SJSA1 (cell line): Measurements from ENCODE around the gene KIF5B. TPM values are rescaled to one million over a fixed set of nuclear protein-coding genes. Genes with fewer than 3 reads are reported as not detected.
"Not testable (repeated sequence)": the region's sequence is repeated elsewhere in the genome, so short reads cannot be mapped to it uniquely, and the experiment has no call there.

ENCODE experiments used
- DNase-seq, 2 experiments: peaks; one replicate each; pipeline ENCODE4 v3.0.0-alpha.2; 2015 to 2020; ENCODE audit warnings: low spot score in 2 of 2, low read depth in 1 of 2
- H3K27ac ChIP-seq: fragments of 250-450 bp; sonication (Bioruptor Pico); 2 replicates; pipeline ENCODE4 v1.5.1; 2020; ENCODE audit warnings: mild to moderate bottlenecking, moderate library complexity
- H3K27me3 ChIP-seq: fragments of 250-450 bp; sonication (Bioruptor Pico); replicated peaks from 2 replicates; pipeline ENCODE4 v1.5.1; 2020; ENCODE audit warnings: mild to moderate bottlenecking, moderate library complexity
- H3K36me3 ChIP-seq: fragments of 250-450 bp; sonication (Bioruptor Pico); 2 replicates; pipeline ENCODE4 v1.5.1; 2020; ENCODE audit warnings: mild to moderate bottlenecking
- H3K4me1 ChIP-seq: fragments of 250-450 bp; sonication (Bioruptor Pico); replicated peaks from 2 replicates; pipeline ENCODE4 v1.6.1; 2021; ENCODE audit warnings: mild to moderate bottlenecking
- H3K4me3 ChIP-seq: fragments of 250-450 bp; sonication (Bioruptor Pico); 2 replicates; pipeline ENCODE4 v1.5.1; 2020; ENCODE audit warnings: mild to moderate bottlenecking
- H3K9me3 ChIP-seq: fragments of 250-450 bp; sonication (Bioruptor Pico); replicated peaks from 2 replicates; pipeline ENCODE4 v1.5.1; 2020; ENCODE audit warnings: mild to moderate bottlenecking
- total RNA-seq: library from RNA; depleted of rRNA; stranded (reverse); fragments of >200 nt; shearing (Covaris generic); gene quantifications from 2 replicates; pipeline ENCODE4 v1.2.3, GENCODE V29; 2014

KIF5B gene
- total RNA-seq, 1 experiment from 2014 or later, result 314 TPM

DNA sequence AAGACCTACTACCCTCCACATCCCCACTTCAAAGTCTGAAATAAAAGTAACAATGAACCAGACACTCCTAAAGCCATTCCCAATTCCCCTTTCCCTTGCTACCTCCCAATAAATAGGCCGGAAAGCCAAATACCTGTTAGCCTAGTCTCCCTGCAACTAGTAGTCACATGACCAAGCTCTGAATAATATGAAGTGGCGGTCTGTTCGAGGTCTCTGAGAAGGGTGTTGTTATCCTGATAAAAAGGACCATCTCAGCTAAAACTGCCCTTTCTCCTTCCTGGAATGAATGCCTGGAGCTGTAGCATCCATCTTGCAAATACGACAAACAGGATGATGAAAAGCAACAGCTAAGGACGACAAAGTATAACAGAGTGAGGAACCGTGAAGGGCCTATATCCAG is 6.0 kb downstream of the KIF5B start:
- no peak for DNase-seq
- peaks cover 77% of the 10 kb centered on the region for H3K36me3 ChIP-seq

DNA sequence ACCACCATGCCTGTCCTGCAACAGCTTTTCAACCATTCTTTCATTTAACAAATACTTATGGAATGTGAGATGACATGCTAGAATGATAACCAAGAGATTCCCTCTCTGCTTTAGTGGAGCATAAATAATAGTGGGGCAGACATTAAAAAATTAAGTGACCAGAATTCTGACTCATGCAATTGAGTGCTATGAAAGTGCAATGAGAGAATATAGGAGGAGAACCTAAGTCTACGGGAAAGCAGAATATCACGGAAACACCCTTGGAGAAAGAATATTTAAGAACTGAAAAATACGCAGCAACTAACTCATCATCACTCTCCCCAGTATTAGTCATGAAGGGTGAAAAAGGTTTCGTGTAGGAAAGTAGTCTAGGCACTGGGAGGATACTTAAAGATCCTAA is 7.1 kb downstream of the KIF5B start:
- Histone ChIP-seq H3K27me3 (no peaks in the 10 kb centered on the region), H3K4me3 (no peak overlapping the region), H3K36me3 (peaks cover 77% of the 10 kb centered on the region), H3K27ac (no peak overlapping the region), H3K4me1 (peaks cover 15% of the 10 kb centered on the region; the same call in 1 of the 2 replicates), H3K9me3 (no peaks in the 10 kb centered on the region)
- no peak for DNase-seq

More for the DNA sequence above, 6.0 kb downstream of the KIF5B start:
- peaks cover 15% of the 10 kb centered on the region; the same call in 1 of the 2 replicates for H3K4me1 ChIP-seq
- no peak overlapping the region for H3K27ac ChIP-seq
- no peaks in the 10 kb centered on the region for H3K9me3 ChIP-seq
- H3K27me3 ChIP-seq, result no peaks in the 10 kb centered on the region
- no peak overlapping the region for H3K4me3 ChIP-seq

DNA sequence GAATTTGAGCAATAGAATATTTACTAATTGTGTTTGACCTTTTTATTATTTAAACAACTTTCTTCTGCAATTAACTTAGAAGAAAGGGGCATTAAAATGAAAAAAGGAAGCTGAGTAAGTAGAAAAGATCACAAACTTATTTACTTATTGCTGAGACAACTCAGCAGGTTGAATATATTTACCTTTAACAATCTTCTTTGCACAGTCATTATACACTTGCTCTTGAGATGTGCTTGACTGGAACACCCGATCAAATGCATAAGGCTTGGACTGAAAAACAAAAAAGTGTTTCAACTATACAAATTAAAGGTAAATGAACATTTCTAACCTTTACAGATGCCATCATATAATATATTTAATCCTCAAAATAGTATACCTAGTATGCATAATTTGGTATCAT is 7.9 kb downstream of the KIF5B start:
- H3K27ac ChIP-seq, result no peak overlapping the region
- H3K36me3 ChIP-seq, result peaks cover 81% of the 10 kb centered on the region
- H3K4me1 ChIP-seq, result peaks cover 11% of the 10 kb centered on the region; the same call in 1 of the 2 replicates
- no peak for DNase-seq
- H3K9me3 ChIP-seq, result no peaks in the 10 kb centered on the region
- no peak overlapping the region for H3K4me3 ChIP-seq
- no peaks in the 10 kb centered on the region for H3K27me3 ChIP-seq

DNA sequence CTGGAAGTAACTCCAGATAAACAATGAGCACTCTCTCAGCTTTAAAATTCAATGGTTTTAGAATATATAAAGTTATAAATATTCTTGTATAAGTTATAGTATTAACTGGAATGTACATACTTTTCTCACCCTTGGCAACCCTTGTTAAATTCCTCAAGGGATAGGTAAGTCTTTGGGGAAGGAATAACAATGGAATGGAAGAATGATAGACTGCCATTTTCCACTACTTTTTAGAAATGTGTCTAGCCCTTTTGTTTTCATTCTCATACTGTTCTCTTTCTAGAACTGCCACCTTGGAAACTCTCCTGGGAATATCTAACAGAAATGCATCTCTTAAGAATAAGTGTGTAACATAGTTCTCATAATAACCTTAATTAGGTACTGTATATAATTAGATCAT is 8.3 kb downstream of the KIF5B start:
- Histone ChIP-seq H3K4me3 (no peak overlapping the region), H3K27me3 (no peaks in the 10 kb centered on the region), H3K36me3 (peaks cover 85% of the 10 kb centered on the region), H3K4me1 (peaks cover 15% of the 10 kb centered on the region), H3K27ac (no peak overlapping the region), H3K9me3 (no peaks in the 10 kb centered on the region)
- no peak for DNase-seq

DNA sequence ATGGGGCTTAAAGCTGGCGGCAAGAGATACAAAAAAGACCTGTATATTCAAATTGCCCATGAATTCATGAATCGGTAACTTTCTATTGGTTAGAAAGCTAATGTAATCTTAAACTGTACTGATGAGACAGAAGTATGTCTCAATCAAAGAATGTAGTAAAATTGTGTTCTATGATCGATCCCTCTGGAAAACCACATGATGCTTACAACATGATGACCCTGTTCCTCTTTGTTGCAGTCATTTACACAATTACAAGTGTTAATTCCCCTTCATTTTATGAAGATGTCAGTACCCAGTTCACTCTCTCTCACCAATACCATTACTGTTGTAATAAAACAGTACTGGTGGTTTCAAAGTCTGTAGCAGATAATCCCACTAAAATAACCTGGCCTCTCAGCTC is 10.1 kb downstream of the KIF5B start:
- Histone ChIP-seq H3K9me3 (no peaks in the 10 kb centered on the region), H3K27ac (no peak overlapping the region), H3K4me1 (peaks cover 10% of the 10 kb centered on the region), H3K4me3 (no peak overlapping the region), H3K36me3 (peaks cover 94% of the 10 kb centered on the region), H3K27me3 (no peaks in the 10 kb centered on the region)
- no peak for DNase-seq

DNA sequence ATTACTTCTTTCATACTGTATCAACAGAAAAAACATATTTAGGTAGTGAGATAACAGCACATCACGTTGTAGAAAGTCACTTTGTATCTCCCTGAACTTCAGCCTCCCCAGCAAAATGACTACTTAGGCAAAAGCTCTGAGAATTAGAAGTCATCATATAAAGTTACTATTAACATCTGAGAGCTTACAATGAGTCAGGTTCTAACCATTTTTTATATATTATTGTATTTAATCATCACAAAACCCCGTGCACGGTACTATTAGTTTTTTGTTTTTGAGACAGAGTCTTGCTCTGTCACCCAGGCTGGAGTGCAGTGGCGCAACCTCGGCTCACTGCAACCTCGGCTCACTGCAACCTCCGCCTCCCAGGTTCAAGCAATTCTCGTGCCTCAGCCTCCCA is 13.5 kb downstream of the KIF5B start:
- DNase-seq, H3K9me3 ChIP-seq, H3K4me3 ChIP-seq, H3K27me3 ChIP-seq, H3K27ac ChIP-seq: not testable (repeated sequence)
- Histone ChIP-seq H3K36me3 (peaks cover 96% of the 10 kb centered on the region), H3K4me1 (peaks cover 25% of the 10 kb centered on the region)

DNA sequence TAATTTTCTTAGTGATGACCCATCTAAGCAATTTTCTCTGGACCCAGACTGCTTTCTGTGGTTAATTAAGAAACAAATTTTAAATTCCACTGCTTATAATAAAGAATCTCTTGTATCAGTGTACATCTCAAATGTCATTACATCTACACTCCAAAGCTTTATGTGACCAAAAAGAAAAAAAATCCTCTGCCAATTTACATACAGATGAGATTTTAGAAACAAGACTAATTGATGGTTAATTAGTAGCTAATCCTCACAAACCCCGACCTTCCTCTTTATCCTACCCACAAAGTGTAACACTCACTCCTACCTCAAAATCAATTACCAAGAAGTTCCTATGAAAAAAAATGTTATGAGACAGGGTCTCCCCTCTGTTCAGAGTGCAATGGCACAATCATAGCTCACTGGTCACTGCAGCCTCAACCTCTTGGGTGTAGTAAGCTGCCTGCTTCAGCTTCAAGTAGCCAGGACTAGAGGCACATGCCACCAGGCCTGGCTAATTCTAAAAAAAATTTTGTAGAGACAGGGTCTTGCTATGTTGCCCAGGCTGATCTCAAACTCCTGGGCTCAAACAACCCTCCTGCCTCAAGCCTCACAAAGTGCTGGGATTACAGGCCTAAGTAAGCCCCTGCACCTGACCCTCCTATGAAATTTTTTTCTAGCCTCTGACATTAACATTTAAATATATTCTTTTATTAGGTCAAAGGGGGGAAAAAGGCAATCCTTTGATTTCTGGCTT is 14.8 kb downstream of the KIF5B start:
- Histone ChIP-seq H3K9me3 (no peaks in the 10 kb centered on the region), H3K27ac (no peak overlapping the region), H3K4me3 (no peak overlapping the region), H3K27me3 (no peaks in the 10 kb centered on the region), H3K4me1 (peaks cover 25% of the 10 kb centered on the region), H3K36me3 (peaks cover 96% of the 10 kb centered on the region)
- DNase-seq, result no peak

DNA sequence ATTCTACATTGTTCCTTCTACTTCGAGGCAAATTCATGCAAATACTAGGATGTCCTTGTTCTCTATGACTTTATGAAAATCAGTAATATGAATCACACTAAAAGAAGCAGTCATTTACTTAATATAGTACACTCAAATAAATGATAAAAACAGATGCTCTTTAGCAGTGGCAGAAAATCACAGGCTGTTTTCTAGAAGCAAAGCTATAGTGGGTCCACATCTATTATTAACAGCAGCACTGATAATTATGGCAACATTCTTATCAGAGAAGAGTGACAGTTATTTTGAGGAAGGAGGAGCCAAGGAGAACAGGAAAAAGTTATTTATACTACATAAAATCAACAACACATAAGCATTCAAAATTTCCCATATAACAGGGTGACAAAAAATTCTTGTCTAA is 16.5 kb downstream of the KIF5B start:
- H3K36me3 ChIP-seq, result peaks cover 96% of the 10 kb centered on the region
- H3K9me3 ChIP-seq, result no peaks in the 10 kb centered on the region
- no peak overlapping the region for H3K4me3 ChIP-seq
- H3K27me3 ChIP-seq, result no peaks in the 10 kb centered on the region
- no peak overlapping the region for H3K27ac ChIP-seq
- peaks cover 25% of the 10 kb centered on the region for H3K4me1 ChIP-seq
- no peak for DNase-seq

DNA sequence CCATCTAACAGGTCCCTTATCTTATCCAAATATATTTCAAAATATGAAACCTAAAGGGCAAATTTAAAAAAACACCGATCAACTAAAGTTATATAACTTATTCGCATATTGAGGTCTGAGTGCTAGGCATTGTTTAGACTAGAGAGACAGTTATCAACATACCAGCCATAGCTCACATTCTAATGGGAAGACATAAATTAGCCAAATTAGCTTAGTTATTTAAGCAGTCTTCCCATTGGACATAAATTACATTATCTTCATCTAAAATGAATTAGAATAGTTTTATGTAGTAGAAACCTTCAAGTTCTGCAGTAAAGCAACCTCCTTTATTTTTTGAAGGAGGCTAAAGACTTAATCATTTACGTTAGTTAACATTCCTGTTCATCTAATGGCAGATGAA is 17.4 kb downstream of the KIF5B start:
- Histone ChIP-seq H3K27me3 (no peaks in the 10 kb centered on the region), H3K36me3 (peaks cover 96% of the 10 kb centered on the region), H3K4me3 (no peak overlapping the region), H3K27ac (no peak overlapping the region), H3K9me3 (no peaks in the 10 kb centered on the region), H3K4me1 (peaks cover 25% of the 10 kb centered on the region)
- DNase-seq, result no peak

DNA sequence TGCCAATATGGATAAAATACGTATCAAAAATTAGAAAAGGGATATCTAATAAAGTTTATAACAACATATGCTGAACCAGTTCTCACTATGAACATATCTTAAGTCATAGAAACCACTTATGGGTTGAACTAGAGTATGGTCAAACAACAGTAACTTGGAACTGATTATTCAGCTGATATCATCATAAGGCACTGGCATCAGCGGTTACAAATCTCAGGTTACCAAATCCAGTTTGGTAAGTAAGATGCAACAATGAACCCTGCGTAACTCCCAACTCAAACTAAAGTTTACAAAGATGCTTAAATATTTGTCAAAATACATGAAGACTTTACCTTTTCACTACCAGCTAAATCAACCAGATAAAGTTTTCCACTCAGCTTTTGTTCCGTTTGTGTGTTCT is 19.3 kb downstream of the KIF5B start:
- Histone ChIP-seq H3K9me3 (no peaks in the 10 kb centered on the region), H3K27ac (no peak overlapping the region), H3K27me3 (no peaks in the 10 kb centered on the region), H3K4me3 (no peak overlapping the region), H3K4me1 (peaks cover 14% of the 10 kb centered on the region), H3K36me3 (peaks cover 96% of the 10 kb centered on the region)
- no peak for DNase-seq

DNA sequence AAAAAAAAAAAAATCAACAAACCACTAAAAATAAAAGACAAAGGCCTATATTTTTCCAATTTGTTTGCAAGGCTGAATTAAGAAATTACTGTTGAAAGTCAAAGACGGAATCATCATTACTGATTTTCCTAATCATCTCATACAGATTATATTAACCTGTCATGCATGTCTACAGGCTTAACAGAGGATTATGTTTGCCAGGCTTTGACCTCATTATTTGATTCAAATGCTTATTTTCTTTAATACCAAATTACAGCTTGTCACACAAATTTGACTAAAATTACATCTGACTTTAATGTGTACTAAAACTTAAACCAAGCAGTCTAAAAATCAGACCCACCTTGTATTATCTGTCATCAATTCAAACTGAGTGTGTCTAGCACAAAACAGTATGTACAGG is 21.2 kb downstream of the KIF5B start:
- Histone ChIP-seq H3K9me3 (no peaks in the 10 kb centered on the region), H3K4me1 (peaks cover 9% of the 10 kb centered on the region), H3K4me3 (no peak overlapping the region), H3K27ac (no peak overlapping the region), H3K36me3 (peaks cover 98% of the 10 kb centered on the region), H3K27me3 (no peaks in the 10 kb centered on the region)
- no peak for DNase-seq

DNA sequence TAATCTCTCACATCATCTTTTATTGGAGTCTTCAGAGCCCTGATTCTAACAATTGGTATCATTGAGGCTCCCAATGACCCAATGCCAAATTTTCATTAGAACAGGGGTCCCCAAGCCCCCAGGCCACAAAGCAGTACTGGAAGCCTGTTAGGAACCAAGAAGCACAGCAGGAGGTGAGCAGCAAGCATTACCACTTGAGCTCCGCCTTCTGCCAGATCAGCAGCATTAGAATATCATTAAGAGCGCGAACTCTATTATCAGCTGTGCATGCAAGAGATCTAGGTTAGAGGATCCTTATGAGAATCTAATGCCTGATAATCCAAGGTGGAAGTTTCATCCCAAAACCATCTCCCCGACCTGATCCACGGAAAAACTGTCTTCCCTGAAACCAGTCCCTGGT is 23.1 kb downstream of the KIF5B start:
- no peak overlapping the region for H3K27ac ChIP-seq
- H3K36me3 ChIP-seq, result peaks cover 98% of the 10 kb centered on the region
- H3K4me1 ChIP-seq, result 0 out of 2 replicates have a peak, but pooled peaks cover under 1% of the 10 kb centered on the region
- no peak overlapping the region for H3K4me3 ChIP-seq
- no peaks in the 10 kb centered on the region for H3K27me3 ChIP-seq
- no peak for DNase-seq
- H3K9me3 ChIP-seq, result no peaks in the 10 kb centered on the region

DNA sequence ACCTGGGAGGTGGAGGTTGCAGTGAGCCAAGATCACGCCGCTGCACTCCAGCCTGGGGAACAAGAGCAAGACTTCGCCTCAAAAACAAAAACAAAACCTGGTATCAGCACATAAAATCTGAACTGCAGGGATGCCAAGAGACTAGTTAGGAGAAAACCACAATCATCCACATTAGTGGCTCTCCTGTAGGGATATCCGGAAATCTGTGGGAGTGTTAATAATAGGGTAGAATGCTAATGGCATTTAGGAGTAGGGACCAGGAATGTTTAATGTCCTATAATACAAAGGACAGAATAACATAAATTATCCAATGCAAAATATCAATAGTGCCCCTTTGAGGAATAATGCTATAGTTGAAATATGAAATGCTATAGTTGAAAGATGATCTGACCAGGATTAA is 24.3 kb downstream of the KIF5B start:
- peaks cover 98% of the 10 kb centered on the region for H3K36me3 ChIP-seq
- H3K9me3 ChIP-seq, result no peaks in the 10 kb centered on the region
- DNase-seq, result no peak
- no peaks in the 10 kb centered on the region for H3K4me1 ChIP-seq
- H3K4me3 ChIP-seq, result no peak overlapping the region
- H3K27me3 ChIP-seq, result no peaks in the 10 kb centered on the region
- H3K27ac ChIP-seq, result no peak overlapping the region

DNA sequence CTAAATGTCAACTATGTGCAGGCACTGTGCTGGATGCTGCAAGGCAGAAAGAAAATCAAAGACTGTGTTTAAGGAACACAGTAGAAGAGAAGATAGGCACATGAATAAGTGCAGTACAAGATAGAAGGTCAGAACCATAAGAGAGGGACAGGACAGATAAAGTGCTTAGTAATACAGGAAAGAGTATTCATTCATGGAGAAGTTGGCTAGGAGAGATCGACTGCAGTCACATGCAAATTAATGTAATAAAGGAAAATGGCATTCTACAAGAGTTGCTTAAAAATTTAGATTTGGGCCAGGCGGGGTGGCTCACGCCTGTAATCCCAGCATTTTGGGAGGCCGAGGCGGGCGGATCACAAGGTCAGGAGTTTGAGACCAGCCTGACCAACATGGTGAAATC is 24.8 kb downstream of the KIF5B start:
- no peak overlapping the region for H3K27ac ChIP-seq
- H3K4me1 ChIP-seq, result no peaks in the 10 kb centered on the region
- no peak overlapping the region for H3K4me3 ChIP-seq
- no peaks in the 10 kb centered on the region for H3K9me3 ChIP-seq
- peaks cover 98% of the 10 kb centered on the region for H3K36me3 ChIP-seq
- DNase-seq, result no peak
- H3K27me3 ChIP-seq, result no peaks in the 10 kb centered on the region

DNA sequence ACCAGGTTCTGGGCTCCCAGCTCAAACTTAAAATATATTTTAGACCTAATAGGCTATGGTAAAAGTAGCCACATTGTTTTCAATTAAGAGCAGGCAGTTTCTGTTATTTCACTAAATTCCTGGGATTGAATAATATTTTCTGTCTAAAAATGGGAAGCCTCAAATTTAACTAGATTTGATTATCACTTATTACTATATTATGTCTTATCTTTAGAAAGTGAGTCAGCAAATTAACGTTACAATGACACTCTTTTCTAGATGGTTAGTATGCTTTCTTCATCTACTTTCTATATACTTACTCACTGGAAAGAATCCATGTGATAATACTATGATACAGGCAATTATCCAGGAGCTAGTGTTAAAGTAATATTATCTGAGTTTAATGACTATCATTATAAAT is 27.5 kb downstream of the KIF5B start:
- no peaks in the 10 kb centered on the region for H3K27me3 ChIP-seq
- no peaks in the 10 kb centered on the region for H3K9me3 ChIP-seq
- H3K4me3 ChIP-seq, result no peak overlapping the region
- no peak for DNase-seq
- H3K4me1 ChIP-seq, result no peaks in the 10 kb centered on the region
- no peak overlapping the region for H3K27ac ChIP-seq
- peaks cover 91% of the 10 kb centered on the region for H3K36me3 ChIP-seq
